DMS114 treated with DMSO at 0.1 percent for 48 hours (cell line): ENCODE measurements around the gene PRXL2A.

Experiments
- DNase-seq: peaks from one replicate; lab custom pipeline; 2025; ENCODE audit not compliant: unreplicated experiment; lab: John Stamatoyannopoulos, UW

The PRXL2A gene

DNA sequence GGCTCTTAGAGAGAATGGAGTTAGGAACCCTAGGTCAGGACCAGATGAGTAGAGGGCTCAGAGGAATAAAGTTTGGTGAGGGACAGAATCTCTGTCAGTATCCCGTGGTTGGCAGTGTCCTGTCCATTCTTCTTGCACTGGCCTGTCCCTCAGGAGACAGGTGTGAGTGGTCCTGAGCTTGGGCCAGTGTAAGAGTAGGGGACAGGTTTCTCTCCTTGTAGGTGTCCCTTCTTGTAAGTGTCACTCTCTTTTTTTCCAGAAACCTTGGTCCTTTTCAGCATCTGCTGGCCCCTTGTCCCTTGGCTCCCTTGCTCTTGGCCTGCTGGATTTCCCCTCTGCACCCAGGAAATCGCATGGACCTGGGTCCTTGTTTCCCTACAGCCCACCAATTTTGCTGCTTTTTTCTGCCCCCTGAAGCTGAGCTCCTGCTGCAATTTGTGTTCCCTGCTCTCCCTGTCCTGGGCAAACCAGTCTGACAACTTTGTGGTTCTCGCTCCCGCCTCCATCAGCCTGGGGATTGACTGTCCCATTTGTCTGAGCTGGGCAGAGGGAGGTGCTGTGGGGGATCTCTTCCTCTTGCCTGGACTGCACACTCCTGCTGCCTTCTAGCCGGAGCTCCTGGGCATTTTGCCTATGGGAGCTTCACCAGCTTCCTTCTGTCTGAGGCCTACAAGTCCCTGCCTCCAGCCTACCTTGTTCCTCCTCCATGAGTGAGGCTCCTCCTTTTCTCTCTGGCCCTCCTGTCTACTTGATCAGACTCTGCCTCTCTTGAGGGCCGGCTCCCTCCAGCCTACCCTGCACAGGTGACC is 52.3 kb downstream of the PRXL2A start:
- DNase-seq, result no peak

DNA sequence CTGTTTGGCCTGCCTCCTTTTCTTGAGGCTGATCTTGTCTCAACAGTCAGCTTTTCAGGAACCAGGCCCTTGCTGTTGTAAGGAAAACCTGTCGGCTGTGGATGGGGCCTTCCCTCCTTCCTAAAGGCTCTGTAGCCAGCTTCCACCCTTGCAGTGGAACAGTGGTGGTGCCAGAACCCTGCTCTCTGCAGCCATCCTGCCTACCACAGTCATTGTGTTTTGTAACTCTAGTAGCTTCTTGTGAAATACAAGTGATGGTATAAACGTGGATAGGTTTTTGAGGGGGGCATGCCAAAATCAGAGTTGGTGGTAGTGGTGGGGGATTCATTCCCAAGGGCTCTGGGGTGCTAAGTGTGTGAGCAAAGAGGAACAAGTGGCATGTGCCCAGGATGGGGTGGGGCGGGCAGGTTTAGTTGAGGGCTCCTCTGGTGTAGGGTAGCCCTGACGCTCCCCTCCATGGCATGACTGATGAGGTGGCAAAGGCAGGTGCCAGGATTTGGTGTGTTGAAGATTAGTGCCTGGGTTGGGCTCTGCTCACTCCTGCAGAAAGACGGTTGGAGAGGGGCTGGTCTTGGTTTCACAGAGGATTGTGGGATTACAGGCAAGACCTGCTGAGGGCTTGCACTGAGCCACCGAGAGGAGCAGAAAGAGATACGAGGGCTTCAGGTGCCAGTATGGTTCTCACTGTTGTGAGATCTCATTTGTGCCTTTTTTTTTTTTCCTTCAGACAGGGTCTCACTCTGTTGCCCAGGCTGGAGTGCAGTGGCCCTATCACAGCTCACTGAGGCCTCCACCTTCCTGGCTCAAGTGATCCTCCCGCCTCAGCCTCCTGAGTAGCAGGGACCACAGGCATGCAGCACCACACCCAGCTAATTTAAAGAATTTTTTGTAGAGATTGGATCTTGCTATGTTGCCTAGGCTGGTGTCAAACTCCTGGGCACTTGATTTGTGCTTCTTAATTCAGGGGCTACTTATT is 53.1 kb downstream of the PRXL2A start:
- no peak for DNase-seq

DNA sequence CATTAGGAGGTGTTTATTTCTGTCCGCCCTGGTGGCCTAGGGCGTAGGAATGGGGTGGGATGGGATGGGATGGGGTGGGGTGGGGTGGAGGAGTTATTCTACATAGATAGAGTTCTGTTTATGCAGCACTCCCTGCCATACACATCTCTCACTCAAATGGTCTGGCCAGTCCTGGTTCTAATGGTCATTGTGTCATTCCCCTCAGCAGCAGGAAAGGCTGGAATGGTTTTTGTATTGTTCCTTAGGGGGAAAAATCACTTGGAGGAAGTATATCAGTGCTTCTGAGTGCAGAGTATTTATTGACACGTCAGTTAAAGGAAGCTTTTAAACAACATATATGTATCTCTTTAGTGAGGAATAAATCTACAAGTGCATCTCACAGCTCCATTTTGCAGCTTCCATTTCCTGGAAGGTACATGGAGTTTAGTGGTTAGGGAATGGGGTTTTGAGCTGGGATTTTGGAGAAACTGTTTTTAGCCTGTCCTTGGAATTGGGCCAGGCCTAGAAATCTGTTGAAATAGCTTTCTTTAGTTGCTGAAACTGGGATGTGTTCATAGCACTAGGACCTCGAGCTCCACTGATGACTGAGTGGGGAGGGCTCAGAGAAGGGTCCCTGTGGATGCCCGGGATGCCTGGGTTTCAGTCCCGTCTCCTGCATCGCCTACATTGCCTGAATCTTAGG is 54.1 kb downstream of the PRXL2A start:
- no peak for DNase-seq

DNA sequence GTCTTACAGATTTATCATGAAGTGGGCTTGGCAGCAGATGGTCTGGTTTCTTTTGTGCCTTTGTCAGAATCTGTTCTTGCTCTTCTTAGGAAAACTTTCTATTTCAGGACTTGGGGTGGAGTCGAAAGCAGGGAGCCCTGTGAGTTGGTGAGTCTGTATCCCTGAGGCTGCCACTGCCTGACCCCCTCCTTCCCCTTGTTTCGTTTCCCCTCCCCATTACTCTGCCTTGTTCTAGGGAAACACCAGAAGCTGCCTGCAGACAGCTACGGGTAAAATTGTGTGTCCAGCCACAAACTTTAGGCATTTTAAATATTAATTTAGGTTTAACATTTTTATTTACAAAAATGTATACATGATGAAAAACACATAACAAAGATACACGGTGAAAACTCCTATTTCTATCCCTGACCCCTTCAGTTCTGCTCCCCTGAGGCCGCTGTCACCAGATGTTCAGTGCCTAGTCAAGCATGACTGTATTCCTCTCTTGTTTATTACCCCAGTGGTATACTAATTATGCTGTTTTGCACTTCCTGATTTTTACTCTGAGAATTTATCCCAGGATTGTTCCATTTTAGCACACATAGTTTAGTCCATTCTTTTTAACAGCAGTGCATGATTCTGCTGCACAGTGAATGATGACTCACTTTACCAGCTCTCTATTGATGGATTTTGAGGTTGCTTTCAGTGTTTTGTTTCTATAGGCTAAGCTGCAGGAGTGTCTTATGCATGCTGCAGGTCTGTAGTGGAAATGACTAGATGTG is 54.8 kb downstream of the PRXL2A start:
- no peak for DNase-seq

DNA sequence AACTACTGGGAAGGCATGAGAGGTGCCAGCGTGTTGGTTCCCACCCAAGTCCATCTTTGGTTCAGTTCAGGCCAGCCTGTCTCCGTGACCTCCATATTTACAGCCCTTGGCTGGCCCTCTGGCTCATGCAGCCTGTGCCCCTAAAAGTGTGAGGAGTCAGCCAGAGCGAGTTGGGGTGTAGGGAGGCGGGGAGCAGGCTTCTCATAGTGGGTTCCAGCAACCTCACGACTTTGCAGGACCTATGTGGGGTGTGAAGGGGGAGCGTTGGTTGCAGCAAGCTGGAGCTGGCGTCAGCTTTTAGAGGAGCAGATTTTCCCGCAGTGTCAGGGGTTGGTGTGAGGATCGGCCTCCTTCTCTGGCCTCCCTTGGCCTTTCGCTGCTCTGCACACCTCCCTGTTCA is 55.5 kb downstream of the PRXL2A start:
- DNase-seq, result no peak

DNA sequence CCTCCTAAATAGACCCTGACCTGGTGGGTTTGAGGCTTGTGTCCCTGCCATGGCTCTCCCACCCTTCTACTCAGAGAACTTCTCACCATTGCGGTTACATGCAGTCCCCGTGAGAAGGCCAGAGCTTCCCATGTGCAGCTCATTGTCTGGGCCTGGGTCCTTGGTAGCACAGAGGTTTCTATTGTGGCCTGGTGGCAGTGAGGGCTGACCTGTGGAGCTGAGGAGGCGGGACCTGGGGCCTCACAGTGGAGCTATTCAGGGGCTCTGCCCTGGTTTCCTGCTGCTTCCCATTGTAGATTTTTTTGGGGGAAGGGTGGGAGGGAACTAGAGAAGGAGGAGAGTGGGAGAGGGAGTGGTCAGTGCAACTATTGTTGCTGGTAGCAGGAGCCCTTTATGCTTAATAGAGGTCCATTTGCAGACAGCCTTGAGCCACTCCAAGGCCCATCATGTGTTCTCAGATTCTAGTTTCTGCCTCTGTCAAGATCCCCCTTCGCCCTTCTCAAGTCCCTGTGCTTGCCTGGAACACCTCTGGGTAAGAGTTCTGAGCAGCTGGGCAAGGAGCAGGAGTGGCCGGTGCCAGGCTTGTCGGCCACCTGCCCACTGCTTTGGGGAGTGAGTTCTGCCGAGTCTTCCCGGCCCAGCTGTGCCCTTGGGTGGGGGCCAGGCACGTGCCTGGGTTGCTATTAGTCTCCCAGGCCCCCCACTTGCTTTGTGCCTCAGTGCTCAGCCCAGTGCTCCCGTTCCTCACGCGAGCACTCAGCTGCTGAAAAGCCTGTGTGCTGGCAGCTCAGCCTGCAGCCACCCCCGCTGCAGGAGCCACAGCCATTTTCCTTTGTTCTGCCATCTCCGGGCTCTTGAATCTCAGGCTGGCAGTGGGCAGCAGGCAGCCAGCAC is 56.5 kb downstream of the PRXL2A start:
- no peak for DNase-seq

DNA sequence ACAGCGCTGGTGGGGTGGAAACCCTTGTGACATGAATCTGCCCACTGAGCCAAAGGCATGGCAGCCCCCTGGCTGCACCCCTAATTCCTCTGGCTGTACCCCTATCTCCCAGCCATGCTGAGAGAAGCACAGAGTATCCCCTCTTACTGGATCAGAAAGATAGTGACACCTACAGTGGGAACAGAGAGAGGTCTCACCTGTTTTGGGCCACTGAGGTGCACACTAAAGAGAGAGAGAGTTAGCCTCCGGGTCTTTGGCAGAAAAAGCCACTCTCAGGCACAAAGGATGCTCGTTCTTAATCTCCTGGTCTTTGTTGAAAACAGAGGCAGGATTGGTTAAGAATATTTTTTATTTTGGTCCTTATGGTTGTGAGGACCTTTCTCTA is 57.1 kb downstream of the PRXL2A start:
- no peak for DNase-seq

DNA sequence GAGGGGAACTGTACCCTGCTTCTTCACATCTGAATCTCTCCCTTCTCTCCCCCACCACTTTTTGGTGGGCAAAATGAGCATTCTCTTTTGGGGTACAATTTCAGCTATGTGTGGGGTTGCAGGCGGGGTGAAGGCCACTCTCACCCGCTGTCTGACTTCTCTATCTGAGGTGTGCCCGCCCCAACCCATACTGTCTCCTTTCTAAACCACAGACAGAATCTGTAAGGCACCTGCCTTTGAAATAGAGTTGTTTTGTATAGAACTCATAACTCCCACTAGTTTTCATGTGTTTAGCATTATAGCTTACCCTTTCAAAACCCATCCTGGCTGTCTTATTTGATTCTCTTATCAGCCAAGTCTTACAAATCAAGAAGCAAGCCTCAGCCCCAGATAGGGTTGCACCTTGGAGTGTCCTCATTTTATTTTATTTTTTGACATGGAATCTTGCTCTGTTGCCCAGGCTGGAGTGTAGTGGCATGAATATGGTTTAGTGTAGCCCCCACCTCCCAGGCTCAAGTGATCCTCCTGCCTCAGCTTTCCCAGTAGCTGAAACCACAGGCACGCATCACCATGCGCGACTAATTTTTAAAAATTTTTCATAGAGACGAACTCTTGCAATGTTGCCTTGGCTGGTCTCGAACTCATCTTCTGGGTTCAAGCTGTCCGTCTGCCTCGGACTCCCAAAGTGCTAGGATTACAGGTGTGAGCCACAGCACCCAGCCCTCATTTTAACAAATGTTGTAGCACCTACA is 57.7 kb downstream of the PRXL2A start:
- no peak for DNase-seq

DNA sequence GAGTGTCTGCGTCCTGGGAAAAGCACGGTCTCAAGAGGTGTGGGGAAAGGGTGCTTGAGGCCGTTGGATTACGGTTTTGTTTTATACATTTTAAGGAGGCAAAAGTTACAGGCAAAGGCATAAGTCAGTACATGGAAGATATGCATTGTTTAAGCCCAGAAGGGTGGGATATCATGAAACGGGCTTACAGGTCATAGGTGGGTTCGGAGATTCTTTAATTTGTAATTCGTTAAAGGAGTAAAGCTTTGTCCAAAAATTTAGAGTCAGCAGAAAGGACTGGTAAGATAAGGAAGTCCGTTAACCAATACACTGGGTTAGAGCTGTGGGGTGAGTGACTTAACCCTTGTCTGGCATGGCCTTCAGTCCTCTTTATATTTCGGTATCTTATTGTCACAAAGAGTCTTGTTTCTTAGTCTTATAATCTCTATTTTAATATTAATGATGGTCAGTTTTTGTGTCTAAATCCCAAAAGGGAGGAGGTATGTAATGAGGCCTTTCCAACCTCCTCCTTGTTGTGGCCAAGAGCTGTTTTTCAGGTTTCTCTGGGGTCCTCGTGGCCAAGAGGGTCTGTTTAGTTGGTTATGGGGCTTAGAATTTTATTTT is 58.5 kb downstream of the PRXL2A start:
- DNase-seq, result no peak

DNA sequence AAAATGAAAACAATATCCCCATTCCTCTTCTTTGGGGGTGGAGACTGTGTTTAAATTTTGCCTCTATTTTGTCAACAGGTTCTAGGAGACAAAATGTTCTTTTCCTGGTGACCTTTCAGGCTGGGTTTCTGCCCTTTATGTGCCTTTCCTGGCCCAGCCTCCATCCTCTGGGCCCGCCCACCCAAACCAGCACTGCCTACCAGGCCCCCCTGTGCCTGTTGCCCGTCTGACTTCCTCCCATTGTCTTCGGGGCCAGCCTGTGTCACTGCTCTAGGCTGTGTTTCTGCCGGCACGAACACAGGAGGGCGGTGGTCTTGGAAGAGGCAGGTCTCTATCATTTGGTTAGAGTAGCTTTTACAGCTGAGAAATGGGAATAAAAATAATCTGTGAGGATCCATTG is 59.7 kb downstream of the PRXL2A start:
- DNase-seq, result no peak

DNA sequence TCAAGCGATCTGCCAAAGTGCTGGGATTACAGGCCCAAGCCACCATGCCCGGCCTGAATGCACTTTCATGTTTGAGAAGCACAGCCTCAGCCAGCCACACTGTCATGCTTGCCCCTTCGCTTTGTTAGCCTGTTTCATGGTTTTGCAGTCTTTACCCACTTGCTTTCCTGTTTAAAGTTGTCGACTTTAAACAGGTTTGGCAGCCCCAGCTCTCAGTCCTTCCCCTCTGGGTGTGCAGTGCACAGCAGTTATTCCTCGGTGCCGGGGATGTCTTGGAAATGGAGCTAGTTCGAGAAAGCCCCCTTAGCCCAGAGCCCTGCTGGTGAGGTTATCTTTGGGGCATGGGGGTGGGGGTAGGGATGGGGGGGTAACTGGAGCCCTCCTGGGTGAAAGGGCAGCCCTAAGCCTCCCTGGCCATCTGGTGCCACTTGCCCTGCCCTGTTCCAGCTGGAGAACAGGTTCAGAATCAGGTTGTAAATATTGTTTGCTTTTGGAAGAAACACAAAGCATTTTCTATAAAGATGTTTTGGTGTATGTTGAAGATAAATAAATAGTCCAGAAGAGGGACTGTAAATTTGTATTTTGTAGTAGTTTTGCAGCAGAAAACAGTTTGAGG is 60.6 kb downstream of the PRXL2A start:
- DNase-seq, result no peak

DNA sequence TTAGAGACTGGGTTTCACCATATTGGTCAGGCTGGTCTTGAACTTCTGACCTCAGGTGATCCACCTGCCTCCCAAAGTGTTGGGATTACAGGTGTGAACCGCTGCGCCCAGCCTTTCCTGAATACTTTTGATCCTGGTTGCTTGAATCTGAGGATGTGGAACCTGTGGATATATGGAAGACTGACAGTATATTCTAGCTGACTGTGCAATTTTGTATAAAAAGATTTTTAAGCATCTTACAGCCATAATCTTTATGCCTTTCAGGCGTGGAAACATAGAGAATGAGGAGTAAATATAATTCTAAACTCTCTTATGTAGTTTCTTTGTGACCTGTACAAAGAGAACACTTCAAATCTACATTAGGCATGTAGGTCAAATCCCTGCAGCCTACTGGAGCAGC is 61.9 kb downstream of the PRXL2A start:
- DNase-seq, result no peak

DNA sequence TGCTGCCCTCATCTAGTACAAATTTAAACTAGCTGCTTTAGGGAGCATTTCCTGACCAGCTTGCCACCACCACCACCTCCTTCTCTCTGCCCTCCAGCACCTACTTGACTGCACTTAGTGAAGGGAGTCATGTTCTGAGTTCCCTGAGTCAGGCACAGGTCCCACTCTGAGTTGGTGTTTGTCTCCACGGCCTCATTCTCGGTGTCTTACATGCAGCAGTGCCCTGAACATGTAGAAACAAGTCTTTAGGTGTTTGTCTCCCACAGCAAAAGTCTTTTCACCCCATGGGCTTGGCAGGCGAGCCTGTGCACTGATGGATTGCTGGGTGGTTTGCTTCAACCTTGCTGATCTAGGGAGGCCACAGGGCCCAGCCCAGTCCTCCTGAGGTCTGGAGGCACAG is 62.6 kb downstream of the PRXL2A start:
- DNase-seq, result no peak

DNA sequence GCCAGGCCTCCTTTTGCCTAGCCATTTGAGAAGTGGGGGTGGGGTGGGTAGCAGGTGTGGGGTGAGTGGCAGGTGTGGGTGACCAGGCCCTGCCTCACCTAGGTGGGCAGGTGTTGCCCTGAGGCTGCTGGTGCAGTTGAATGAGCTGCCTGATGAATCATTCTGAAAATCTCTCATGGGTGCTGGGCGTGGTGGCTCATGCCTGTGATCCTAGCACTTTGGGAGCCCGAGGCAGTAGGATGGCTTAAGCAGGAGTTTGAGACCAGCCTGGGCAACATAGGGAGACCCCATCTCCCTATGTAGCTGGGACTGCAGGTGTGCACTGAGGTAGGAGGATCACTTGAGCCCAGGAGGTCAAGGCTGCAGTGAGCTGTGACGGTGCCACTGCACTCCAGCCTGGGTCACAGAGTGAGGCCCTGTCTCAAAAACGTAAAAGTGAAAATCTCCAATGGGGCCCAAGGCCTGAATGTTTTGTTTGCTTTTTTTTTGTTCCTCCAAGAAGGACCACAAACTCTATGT is 63.4 kb downstream of the PRXL2A start:
- DNase-seq, result no peak

DNA sequence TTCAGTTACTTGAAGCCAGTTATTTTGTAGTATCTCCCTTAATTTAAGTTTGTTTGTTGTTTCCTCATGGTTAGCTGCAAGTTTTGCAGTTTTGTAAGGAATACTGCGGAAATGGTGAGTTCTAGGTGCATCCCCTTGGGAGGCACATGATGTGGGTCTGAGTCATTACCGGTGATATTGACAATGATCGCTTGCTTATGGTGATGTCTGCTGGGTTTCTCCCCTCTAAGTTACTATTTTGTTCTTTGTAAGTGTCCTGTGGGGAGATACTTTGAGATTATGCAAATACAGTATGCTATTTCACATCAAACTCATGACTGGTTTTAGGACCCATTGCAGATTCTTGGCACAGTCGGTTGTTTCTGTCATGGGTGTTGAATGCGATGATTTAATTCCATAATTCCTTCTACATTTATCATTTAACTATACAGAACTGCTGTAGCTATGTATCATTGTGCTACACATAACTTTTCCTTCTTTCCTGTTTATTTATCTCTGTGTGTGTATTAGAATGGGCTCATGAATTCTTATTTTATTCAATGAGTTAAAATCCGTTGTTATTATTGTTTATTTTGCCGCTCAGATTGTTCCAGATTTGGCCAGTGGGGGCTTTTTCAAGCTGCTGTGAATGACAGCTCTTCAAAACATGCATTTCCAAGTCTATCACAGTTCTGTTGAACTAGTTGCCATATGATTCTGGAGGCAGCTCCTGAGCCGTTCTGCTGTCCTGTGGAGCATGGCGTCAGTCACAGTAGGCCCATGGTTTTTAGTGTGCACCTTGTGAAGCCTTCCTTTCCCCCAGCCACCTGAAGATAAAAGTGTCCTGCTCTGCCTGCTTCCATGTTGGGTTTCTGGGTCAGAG is 64.1 kb downstream of the PRXL2A start:
- DNase-seq, result no peak

DNA sequence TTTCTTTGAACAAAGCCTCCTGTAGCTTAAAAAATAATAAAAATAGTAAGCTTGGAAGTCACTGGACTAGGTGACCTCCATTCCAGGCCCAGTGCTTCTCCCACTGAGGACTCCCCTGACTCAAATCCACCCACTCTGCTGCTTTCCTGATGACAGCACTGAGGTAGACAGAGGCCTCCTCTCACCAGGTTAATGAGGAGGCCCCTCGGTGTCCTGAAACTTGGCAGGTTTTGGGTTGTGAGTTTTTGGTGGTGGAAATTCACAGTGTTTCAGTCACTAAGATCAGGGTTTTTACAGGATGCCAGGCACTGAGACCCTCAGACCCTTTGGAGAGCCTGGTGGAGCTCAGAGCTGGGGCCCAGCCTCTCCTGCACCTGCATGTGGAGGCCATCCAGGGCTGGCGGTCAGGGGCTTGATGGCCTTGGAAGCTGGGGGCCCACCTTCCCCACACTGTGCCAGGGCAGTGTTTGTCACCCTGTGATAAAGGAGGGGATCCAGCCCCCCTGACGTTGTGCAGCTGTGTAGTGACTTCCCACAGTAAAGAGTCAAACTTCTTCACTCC is 64.8 kb downstream of the PRXL2A start:
- no peak for DNase-seq
